Ishikawa (cell line): ENCODE measurements around the gene DIP2B.

Experiments
- CEBPB ChIP-seq: IDR thresholded peaks from 2 replicates; pipeline ENCODE4 v1.6.1; 2012
- CREB1 ChIP-seq: IDR thresholded peaks from 2 replicates; pipeline ENCODE4 v1.6.1; 2012; ENCODE audit warnings: low read depth
- EGR1 ChIP-seq: IDR thresholded peaks from 2 replicates; pipeline ENCODE4 v1.6.1; 2012
- EP300 ChIP-seq: IDR thresholded peaks from 2 replicates; pipeline ENCODE4 v1.6.1; 2012; ENCODE audit warnings: borderline replicate concordance
- FOXM1 ChIP-seq: IDR thresholded peaks from 2 replicates; pipeline ENCODE4 v1.6.1; 2012; ENCODE audit warnings: low read depth, borderline replicate concordance
- MAX ChIP-seq: IDR thresholded peaks from 2 replicates; pipeline ENCODE4 v1.6.1; 2012
- NFIC ChIP-seq: IDR thresholded peaks from 2 replicates; pipeline ENCODE4 v1.6.1; 2012
- RAD21 ChIP-seq: IDR thresholded peaks from 2 replicates; pipeline ENCODE4 v1.6.1; 2012; ENCODE audit warnings: low read depth
- REST ChIP-seq: IDR thresholded peaks from 2 replicates; pipeline ENCODE4 v1.6.1; 2012; ENCODE audit warnings: low read depth, mild to moderate bottlenecking
- TAF1 ChIP-seq: IDR thresholded peaks from 2 replicates; pipeline ENCODE4 v1.6.1; 2012; ENCODE audit warnings: low read depth, mild to moderate bottlenecking
- TCF12 ChIP-seq: IDR thresholded peaks from 2 replicates; pipeline ENCODE4 v1.6.1; 2012; ENCODE audit warnings: low read depth
- TEAD4 ChIP-seq: IDR thresholded peaks from 2 replicates; pipeline ENCODE4 v1.6.1; 2012
- USF1 ChIP-seq: IDR thresholded peaks from 2 replicates; pipeline ENCODE4 v1.6.1; 2012
- YY1 ChIP-seq: IDR thresholded peaks from 2 replicates; pipeline ENCODE4 v1.6.1; 2012; ENCODE audit warnings: low read depth
- ZBTB7A ChIP-seq: IDR thresholded peaks from 2 replicates; pipeline ENCODE4 v1.6.1; 2012; ENCODE audit warnings: low read depth

The DIP2B gene

GRCh38 chr12:50732591-50732990 lies 227.8 kb downstream of the DIP2B start:
- no peak for TF ChIP-seq TAF1
- no peak for TF ChIP-seq MAX
- TF ChIP-seq CREB1, result no peak
- no peak for TF ChIP-seq NFIC
- TF ChIP-seq RAD21, result no peak
- TF ChIP-seq EGR1, result no peak
- no peak for TF ChIP-seq CEBPB
- TF ChIP-seq FOXM1, result no peak
- no peak for TF ChIP-seq REST
- TF ChIP-seq ZBTB7A, result no peak
- TF ChIP-seq TEAD4, result no peak
- no peak for TF ChIP-seq YY1
- TF ChIP-seq USF1, result no peak
- TF ChIP-seq EP300, result no peak
- TF ChIP-seq TCF12, result no peak

GRCh38 chr12:50733706-50734105 lies 228.9 kb downstream of the DIP2B start:
- TF ChIP-seq CREB1 (no peak), NFIC (no peak), MAX (no peak), FOXM1 (no peak), EP300 (no peak), RAD21 (no peak), USF1 (no peak), TCF12 (no peak), REST (no peak), TEAD4 (no peak)

GRCh38 chr12:50734409-50735263 lies 229.9 kb downstream of the DIP2B start:
- no peak for TF ChIP-seq NFIC
- no peak for TF ChIP-seq MAX
- peak; percentile 67 for TF ChIP-seq RAD21

GRCh38 chr12:50739611-50740010 lies 234.8 kb downstream of the DIP2B start:
- TF ChIP-seq USF1 (no peak), REST (no peak), MAX (no peak), NFIC (no peak), TCF12 (no peak), TEAD4 (no peak), CREB1 (no peak), FOXM1 (no peak), CEBPB (no peak), RAD21 (no peak), EGR1 (no peak), YY1 (no peak), TAF1 (no peak), ZBTB7A (no peak)
